ENCODE results near the gene EEF1AKMT3.
A peak's percentile ranks its signal among the peaks of the same experiment; 100 is the strongest.

Gene EEF1AKMT3

GRCh38 chr12:57751788-57752667 lies 20.4 kb upstream of the EEF1AKMT3 start, which contains the start of gene CDK4:
TSS of gene CDK4 (minus strand) at chr12:57752310. CDS start at chr12:57751717, 593 bp downstream.
- DNase-seq, result peak; percentile 93

- no peak for DNase-seq
These were observed 19.8 kb upstream of the EEF1AKMT3 start for GRCh38 chr12:57752668-57753000.

GRCh38 chr12:57753756-57754337 lies 18.6 kb upstream of the EEF1AKMT3 start:
- DNase-seq, result no peak

- peak; percentile 66 for DNase-seq
These were observed 17.8 kb upstream of the EEF1AKMT3 start, which contains the start of gene MARCHF9 for GRCh38 chr12:57754411-57755193. TSS of gene MARCHF9 (plus strand) at chr12:57755103. CDS start at chr12:57755529, 426 bp downstream.

GRCh38 chr12:57755194-57755453 lies 17.3 kb upstream of the EEF1AKMT3 start:
- no peak for DNase-seq

GRCh38 chr12:57755454-57756372 lies 16.7 kb upstream of the EEF1AKMT3 start:
- DNase-seq, result no peak

GRCh38 chr12:57756406-57757341 lies 15.7 kb upstream of the EEF1AKMT3 start:
- DNase-seq, result no peak

- DNase-seq, result no peak
These were observed 14.6 kb upstream of the EEF1AKMT3 start for GRCh38 chr12:57757771-57758170.

GRCh38 chr12:57758552-57759359 lies 13.7 kb upstream of the EEF1AKMT3 start:
- DNase-seq, result no peak

GRCh38 chr12:57759360-57759980 lies 12.9 kb upstream of the EEF1AKMT3 start:
- no peak for DNase-seq

- no peak for DNase-seq
These were observed 11.9 kb upstream of the EEF1AKMT3 start for GRCh38 chr12:57760347-57760982.

GRCh38 chr12:57761391-57761998 lies 10.9 kb upstream of the EEF1AKMT3 start:
- DNase-seq, result no peak

- DNase-seq, result no peak
These were observed 10.0 kb upstream of the EEF1AKMT3 start for GRCh38 chr12:57762463-57762862.

- no peak for DNase-seq
These were observed 8.3 kb upstream of the EEF1AKMT3 start for GRCh38 chr12:57763881-57764661.

- DNase-seq, result no peak
These were observed 7.8 kb upstream of the EEF1AKMT3 start for GRCh38 chr12:57764662-57765002.

GRCh38 chr12:57765003-57765697 lies 7.3 kb upstream of the EEF1AKMT3 start:
- DNase-seq, result no peak

- DNase-seq, result no peak
These were observed 6.5 kb upstream of the EEF1AKMT3 start for GRCh38 chr12:57765698-57766463.

Data from NCI-H2227 treated with DMSO at 0.1 percent for 48 hours (cell line).